Measurements from ENCODE around the gene CHTF8.
A peak's percentile ranks its signal among the peaks of the same experiment; 100 is the strongest.
"Not testable (repeated sequence)": the region's sequence is repeated elsewhere in the genome, so short reads cannot be mapped to it uniquely, and the experiment has no call there.

Gene CHTF8

GRCh38 chr16:69157196-69157595 lies 24.8 kb upstream of the CHTF8 start:
- no peak for DNase-seq (ENCODE audit: low read depth)
- in situ Hi-C loops (cut with HindIII; ENCODE audit: low sequenced_read_pairs), result loop anchor here (5.0 kb wide), 1 partner anchor 145 kb away; no protein-coding TSS in a partner anchor
- no peak overlapping the region for H3K4me3 ChIP-seq (ENCODE audit: low read depth, low read length)
- TF ChIP-seq CTCF (IDR thresholded peaks at IDR 0.05; ENCODE audit: low read depth, low read length, missing control alignments), result no peak

- in situ Hi-C loops (cut with HindIII; ENCODE audit: low sequenced_read_pairs), result no loop called here
- H3K4me3 ChIP-seq (ENCODE audit: low read depth, low read length), result no peak overlapping the region
- TF ChIP-seq CTCF (IDR thresholded peaks at IDR 0.05; ENCODE audit: low read depth, low read length, missing control alignments), result peak; percentile 70
- DNase-seq (ENCODE audit: low read depth), result peak; percentile 81
These were observed 17.9 kb upstream of the CHTF8 start for GRCh38 chr16:69150146-69150865.

- H3K4me3 ChIP-seq (ENCODE audit: low read depth, low read length); DNase-seq (ENCODE audit: low read depth); in situ Hi-C loops (cut with HindIII; ENCODE audit: low sequenced_read_pairs): not testable (repeated sequence)
These were observed 17.2 kb upstream of the CHTF8 start for GRCh38 chr16:69149621-69150020.

- TF ChIP-seq CTCF (IDR thresholded peaks at IDR 0.05; ENCODE audit: low read depth, low read length, missing control alignments), result no peak
- H3K4me3 ChIP-seq (ENCODE audit: low read depth, low read length), result no peak overlapping the region
- in situ Hi-C loops (cut with HindIII; ENCODE audit: low sequenced_read_pairs), result no loop called here
- no peak for DNase-seq (ENCODE audit: low read depth)
These were observed 13.3 kb upstream of the CHTF8 start for GRCh38 chr16:69145658-69146057.

GRCh38 chr16:69143116-69143515 lies 10.7 kb upstream of the CHTF8 start:
- no peak for TF ChIP-seq CTCF (IDR thresholded peaks at IDR 0.05; ENCODE audit: low read depth, low read length, missing control alignments)
- in situ Hi-C loops (cut with HindIII; ENCODE audit: low sequenced_read_pairs), result no loop called here
- no peak for DNase-seq (ENCODE audit: low read depth)
- no peak overlapping the region for H3K4me3 ChIP-seq (ENCODE audit: low read depth, low read length)

GRCh38 chr16:69141936-69142335 lies 9.5 kb upstream of the CHTF8 start:
- no peak overlapping the region for H3K4me3 ChIP-seq (ENCODE audit: low read depth, low read length)
- in situ Hi-C loops (cut with HindIII; ENCODE audit: low sequenced_read_pairs), result no loop called here
- TF ChIP-seq CTCF (IDR thresholded peaks at IDR 0.05; ENCODE audit: low read depth, low read length, missing control alignments), result no peak
- DNase-seq (ENCODE audit: low read depth), result no peak

- H3K4me3 ChIP-seq (ENCODE audit: low read depth, low read length), result no peak overlapping the region
- in situ Hi-C loops (cut with HindIII; ENCODE audit: low sequenced_read_pairs), result no loop called here
- DNase-seq (ENCODE audit: low read depth), result no peak
- no peak for TF ChIP-seq CTCF (IDR thresholded peaks at IDR 0.05; ENCODE audit: low read depth, low read length, missing control alignments)
These were observed 8.6 kb upstream of the CHTF8 start for GRCh38 chr16:69141014-69141413.

GRCh38 chr16:69139464-69139863 lies 7.1 kb upstream of the CHTF8 start:
- H3K4me3 ChIP-seq (ENCODE audit: low read depth, low read length); DNase-seq (ENCODE audit: low read depth); in situ Hi-C loops (cut with HindIII; ENCODE audit: low sequenced_read_pairs): not testable (repeated sequence)
